SU-DHL-6 (cell line): ENCODE measurements around the gene NEK6.

Source experiments
- EZH2phosphoT487 ChIP-seq: fragments of 200-600 bp; sonication (generic), shearing (Covaris generic); conservative IDR thresholded peaks from 2 replicates; pipeline ENCODE4 v1.6.1; 2018; ENCODE audit warnings: mild to moderate bottlenecking, antibody characterized with exemption, low read length, moderate library complexity, mixed read lengths
- TF ChIP-seq, protein P1 (sequence below): fragments of 200-600 bp; sonication (generic); IDR thresholded peaks from one replicate; pipeline ENCODE4 v1.5.1; 2017; ENCODE audit warnings: antibody characterized with exemption, mild to moderate bottlenecking, low read length, moderate library complexity; ENCODE audit not compliant: insufficient read depth, poor library complexity, severe bottlenecking

DNA sequence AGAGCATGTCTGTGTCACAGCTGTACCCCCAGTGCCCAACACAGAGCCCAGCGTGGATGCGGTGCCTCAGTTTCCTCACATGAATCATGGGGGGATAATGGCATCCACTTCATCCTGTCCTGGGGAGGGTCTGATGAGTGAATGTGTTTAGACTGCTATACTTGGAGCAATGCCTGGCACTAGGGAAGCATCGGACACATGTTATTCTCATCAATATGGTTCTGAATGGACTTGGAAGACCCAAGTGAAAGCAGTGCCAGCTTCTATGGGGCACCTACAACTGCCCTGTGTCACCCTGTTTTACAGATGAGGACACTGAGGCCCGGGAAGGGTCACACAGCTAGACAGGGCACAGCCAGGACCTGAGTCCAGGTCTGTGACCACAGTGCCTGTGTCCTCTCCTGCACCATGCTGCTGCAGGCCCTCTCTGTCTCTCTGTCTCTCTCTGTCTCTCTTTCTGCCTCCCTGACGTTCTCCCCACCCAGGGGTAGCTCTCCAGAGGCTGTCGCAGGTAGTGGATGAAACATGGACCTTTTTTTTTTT lies 42.3 kb upstream of the NEK6 start:
- TF ChIP-seq, protein P1, sequence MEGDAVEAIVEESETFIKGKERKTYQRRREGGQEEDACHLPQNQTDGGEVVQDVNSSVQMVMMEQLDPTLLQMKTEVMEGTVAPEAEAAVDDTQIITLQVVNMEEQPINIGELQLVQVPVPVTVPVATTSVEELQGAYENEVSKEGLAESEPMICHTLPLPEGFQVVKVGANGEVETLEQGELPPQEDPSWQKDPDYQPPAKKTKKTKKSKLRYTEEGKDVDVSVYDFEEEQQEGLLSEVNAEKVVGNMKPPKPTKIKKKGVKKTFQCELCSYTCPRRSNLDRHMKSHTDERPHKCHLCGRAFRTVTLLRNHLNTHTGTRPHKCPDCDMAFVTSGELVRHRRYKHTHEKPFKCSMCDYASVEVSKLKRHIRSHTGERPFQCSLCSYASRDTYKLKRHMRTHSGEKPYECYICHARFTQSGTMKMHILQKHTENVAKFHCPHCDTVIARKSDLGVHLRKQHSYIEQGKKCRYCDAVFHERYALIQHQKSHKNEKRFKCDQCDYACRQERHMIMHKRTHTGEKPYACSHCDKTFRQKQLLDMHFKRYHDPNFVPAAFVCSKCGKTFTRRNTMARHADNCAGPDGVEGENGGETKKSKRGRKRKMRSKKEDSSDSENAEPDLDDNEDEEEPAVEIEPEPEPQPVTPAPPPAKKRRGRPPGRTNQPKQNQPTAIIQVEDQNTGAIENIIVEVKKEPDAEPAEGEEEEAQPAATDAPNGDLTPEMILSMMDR = no peak
- TF ChIP-seq EZH2phosphoT487 = no peak
